Measurements from ENCODE around the gene TUBD1.

TUBD1 gene

GRCh38 chr17:59838052-59838916 lies 54.5 kb downstream of the TUBD1 start:
- Histone ChIP-seq H3K9ac (ENCODE audit: low read length) (peak overlapping the region; percentile 100), H2BK12ac (ENCODE audit: low read length) (no peak overlapping the region), H2BK5ac (ENCODE audit: low read depth, low read length, poor library complexity) (peak overlapping the region; percentile 90), H3K4me2 (ENCODE audit: low read length) (peak overlapping the region; percentile 50), H4K8ac (ENCODE audit: low read depth, low read length) (peak overlapping the region; percentile 57), H2BK120ac (ENCODE audit: insufficient read depth, low read length, poor library complexity) (peak overlapping the region; percentile 76), H2AK5ac (ENCODE audit: low read length) (peak overlapping the region; percentile 15), H3K23ac (ENCODE audit: low read length) (no peak overlapping the region), H3K4me3 (ENCODE audit: low read depth, low read length) (peak overlapping the region; percentile 92), H3K79me1 (ENCODE audit: low read length) (peaks cover 25% of the 10 kb centered on the region), H4K12ac (ENCODE audit: low read depth, low read length) (peak overlapping the region; percentile 88), H3K27me3 (ENCODE audit: insufficient read depth, low read length) (no peaks in the 10 kb centered on the region), H3K14ac (ENCODE audit: low read length) (peak overlapping the region; percentile 82), H3K4ac (ENCODE audit: low read depth, low read length) (peak overlapping the region; percentile 68), H4K91ac (ENCODE audit: low read depth, low read length) (peak overlapping the region; percentile 92), H3K4me1 (ENCODE audit: control insufficient read depth in 1 of 2, insufficient read depth in 2 of 2, low read length in 2 of 2) (peaks cover 0 to 4% of the 10 kb centered on the region in 2 experiments), H3K79me2 (ENCODE audit: control insufficient read depth, insufficient read depth, low read length, poor library complexity) (peaks cover 7% of the 10 kb centered on the region), H2AFZ (ENCODE audit: insufficient read depth, low read length, poor library complexity) (no peak overlapping the region), H3K27ac (ENCODE audit: low read depth, low read length) (peak overlapping the region; percentile 99), H3K36me3 (ENCODE audit: control insufficient read depth in 1 of 2, insufficient read depth in 2 of 2, low read length in 2 of 2) (peaks cover 8 to 11% of the 10 kb centered on the region in 2 experiments), H3K9me3 (ENCODE audit: insufficient read depth, low read depth, low read length) (no peaks in the 10 kb centered on the region), H3K18ac (ENCODE audit: low read length) (peak overlapping the region; percentile 84)
- DNase-seq: peak in 1 of 2 donors; percentile 36
- WGBS (ENCODE audit: extremely low coverage, insufficient coverage, insufficient read length): no CpG with 5 or more reads among the region's 8 CpGs

- Histone ChIP-seq H3K14ac (ENCODE audit: low read length) (no peak overlapping the region), H2BK5ac (ENCODE audit: low read depth, low read length, poor library complexity) (no peak overlapping the region), H4K91ac (ENCODE audit: low read depth, low read length) (no peak overlapping the region), H3K79me1 (ENCODE audit: low read length) (peaks cover 24% of the 10 kb centered on the region), H3K4me1 (ENCODE audit: control insufficient read depth in 1 of 2, insufficient read depth in 2 of 2, low read length in 2 of 2) (peaks cover 0 to 4% of the 10 kb centered on the region in 2 experiments), H3K27me3 (ENCODE audit: insufficient read depth, low read length) (no peaks in the 10 kb centered on the region), H3K4me2 (ENCODE audit: low read length) (peak overlapping the region; percentile 40), H3K23ac (ENCODE audit: low read length) (no peak overlapping the region), H3K79me2 (ENCODE audit: control insufficient read depth, insufficient read depth, low read length, poor library complexity) (peaks cover 7% of the 10 kb centered on the region), H2AFZ (ENCODE audit: insufficient read depth, low read length, poor library complexity) (no peak overlapping the region), H3K27ac (ENCODE audit: low read depth, low read length) (peak overlapping the region; percentile 99), H2BK12ac (ENCODE audit: low read length) (no peak overlapping the region), H2BK120ac (ENCODE audit: insufficient read depth, low read length, poor library complexity) (no peak overlapping the region), H3K4me3 (ENCODE audit: low read depth, low read length) (no peak overlapping the region), H2AK5ac (ENCODE audit: low read length) (no peak overlapping the region), H3K9me3 (ENCODE audit: insufficient read depth, low read depth, low read length) (no peaks in the 10 kb centered on the region), H3K36me3 (ENCODE audit: control insufficient read depth in 1 of 2, insufficient read depth in 2 of 2, low read length in 2 of 2) (peaks cover 8 to 11% of the 10 kb centered on the region in 2 experiments), H3K18ac (ENCODE audit: low read length) (no peak overlapping the region), H3K4ac (ENCODE audit: low read depth, low read length) (no peak overlapping the region), H4K12ac (ENCODE audit: low read depth, low read length) (no peak overlapping the region), H3K9ac (ENCODE audit: low read length) (no peak overlapping the region), H4K8ac (ENCODE audit: low read depth, low read length) (no peak overlapping the region)
- WGBS (ENCODE audit: extremely low coverage, insufficient coverage, insufficient read length): no CpG with 5 or more reads among the region's 8 CpGs
- DNase-seq: peak; percentile 95 to 99
Measured at GRCh38 chr17:59837308-59838051, 55.3 kb downstream of the TUBD1 start.

- H3K9me3 ChIP-seq (ENCODE audit: insufficient read depth, low read depth, low read length): no peaks in the 10 kb centered on the region
- H3K23ac ChIP-seq (ENCODE audit: low read length): no peak overlapping the region
- peak in 1 of 2 donors; percentile 78 for DNase-seq
- no peak overlapping the region for H2BK12ac ChIP-seq (ENCODE audit: low read length)
- H2AFZ ChIP-seq (ENCODE audit: insufficient read depth, low read length, poor library complexity): no peak overlapping the region
- WGBS (ENCODE audit: extremely low coverage, insufficient coverage, insufficient read length): no CpG with 5 or more reads among the region's 4 CpGs
- H3K36me3 ChIP-seq (ENCODE audit: control insufficient read depth in 1 of 2, insufficient read depth in 2 of 2, low read length in 2 of 2): peaks cover 0 to 4% of the 10 kb centered on the region in 2 experiments
- peaks cover 21% of the 10 kb centered on the region for H3K79me1 ChIP-seq (ENCODE audit: low read length)
- H4K12ac ChIP-seq (ENCODE audit: low read depth, low read length): no peak overlapping the region
- no peaks in the 10 kb centered on the region for H3K79me2 ChIP-seq (ENCODE audit: control insufficient read depth, insufficient read depth, low read length, poor library complexity)
- no peak overlapping the region for H3K4me2 ChIP-seq (ENCODE audit: low read length)
- no peak overlapping the region for H3K4ac ChIP-seq (ENCODE audit: low read depth, low read length)
- no peak overlapping the region for H3K18ac ChIP-seq (ENCODE audit: low read length)
- H3K9ac ChIP-seq (ENCODE audit: low read length): no peak overlapping the region
- H2BK120ac ChIP-seq (ENCODE audit: insufficient read depth, low read length, poor library complexity): no peak overlapping the region
- H3K27me3 ChIP-seq (ENCODE audit: insufficient read depth, low read length): no peaks in the 10 kb centered on the region
- H3K27ac ChIP-seq (ENCODE audit: low read depth, low read length): no peak overlapping the region
- H3K14ac ChIP-seq (ENCODE audit: low read length): no peak overlapping the region
- H2AK5ac ChIP-seq (ENCODE audit: low read length): no peak overlapping the region
- no peak overlapping the region for H3K4me3 ChIP-seq (ENCODE audit: low read depth, low read length)
- H2BK5ac ChIP-seq (ENCODE audit: low read depth, low read length, poor library complexity): no peak overlapping the region
- H3K4me1 ChIP-seq (ENCODE audit: control insufficient read depth in 1 of 2, insufficient read depth in 2 of 2, low read length in 2 of 2): peaks cover 3 to 12% of the 10 kb centered on the region in 2 experiments
- H4K91ac ChIP-seq (ENCODE audit: low read depth, low read length): no peak overlapping the region
- no peak overlapping the region for H4K8ac ChIP-seq (ENCODE audit: low read depth, low read length)
Measured at GRCh38 chr17:59832883-59833379, 59.8 kb downstream of the TUBD1 start.

- H2AFZ ChIP-seq (ENCODE audit: insufficient read depth, low read length, poor library complexity): no peak overlapping the region
- peaks cover 16% of the 10 kb centered on the region for H3K79me1 ChIP-seq (ENCODE audit: low read length)
- H3K27me3 ChIP-seq (ENCODE audit: insufficient read depth, low read length): no peaks in the 10 kb centered on the region
- peak overlapping the region; percentile 72 for H2AK5ac ChIP-seq (ENCODE audit: low read length)
- no peak overlapping the region for H3K4me3 ChIP-seq (ENCODE audit: low read depth, low read length)
- H2BK120ac ChIP-seq (ENCODE audit: insufficient read depth, low read length, poor library complexity): no peak overlapping the region
- no peak overlapping the region for H3K4ac ChIP-seq (ENCODE audit: low read depth, low read length)
- no peak overlapping the region for H3K4me2 ChIP-seq (ENCODE audit: low read length)
- H3K4me1 ChIP-seq (ENCODE audit: control insufficient read depth in 1 of 2, insufficient read depth in 2 of 2, low read length in 2 of 2): peaks cover 3 to 10% of the 10 kb centered on the region in 2 experiments
- H3K9me3 ChIP-seq (ENCODE audit: insufficient read depth, low read depth, low read length): no peaks in the 10 kb centered on the region
- no peak overlapping the region for H4K8ac ChIP-seq (ENCODE audit: low read depth, low read length)
- H3K18ac ChIP-seq (ENCODE audit: low read length): no peak overlapping the region
- H3K79me2 ChIP-seq (ENCODE audit: control insufficient read depth, insufficient read depth, low read length, poor library complexity): no peaks in the 10 kb centered on the region
- DNase-seq: no peak
- peak overlapping the region; percentile 26 for H4K91ac ChIP-seq (ENCODE audit: low read depth, low read length)
- no peak overlapping the region for H3K23ac ChIP-seq (ENCODE audit: low read length)
- H2BK5ac ChIP-seq (ENCODE audit: low read depth, low read length, poor library complexity): no peak overlapping the region
- H3K9ac ChIP-seq (ENCODE audit: low read length): no peak overlapping the region
- H3K27ac ChIP-seq (ENCODE audit: low read depth, low read length): no peak overlapping the region
- WGBS (ENCODE audit: extremely low coverage, insufficient coverage, insufficient read length): no CpG with 5 or more reads among the region's 1 CpG
- peak overlapping the region; percentile 86 for H2BK12ac ChIP-seq (ENCODE audit: low read length)
- H3K36me3 ChIP-seq (ENCODE audit: control insufficient read depth in 1 of 2, insufficient read depth in 2 of 2, low read length in 2 of 2): peaks cover 0 to 7% of the 10 kb centered on the region in 2 experiments
- no peak overlapping the region for H4K12ac ChIP-seq (ENCODE audit: low read depth, low read length)
- peak overlapping the region; percentile 32 for H3K14ac ChIP-seq (ENCODE audit: low read length)
Measured at GRCh38 chr17:59830846-59831486, 61.8 kb downstream of the TUBD1 start.
